GM18520 (cell line): ENCODE data around the gene SCARF1.

Source experiments
- ATAC-seq: cut with Tn5 transposase; IDR thresholded peaks from one replicate; pipeline ENCODE4 v1.9.1; 2021; ENCODE audit not compliant: unreplicated experiment

Gene SCARF1

DNA sequence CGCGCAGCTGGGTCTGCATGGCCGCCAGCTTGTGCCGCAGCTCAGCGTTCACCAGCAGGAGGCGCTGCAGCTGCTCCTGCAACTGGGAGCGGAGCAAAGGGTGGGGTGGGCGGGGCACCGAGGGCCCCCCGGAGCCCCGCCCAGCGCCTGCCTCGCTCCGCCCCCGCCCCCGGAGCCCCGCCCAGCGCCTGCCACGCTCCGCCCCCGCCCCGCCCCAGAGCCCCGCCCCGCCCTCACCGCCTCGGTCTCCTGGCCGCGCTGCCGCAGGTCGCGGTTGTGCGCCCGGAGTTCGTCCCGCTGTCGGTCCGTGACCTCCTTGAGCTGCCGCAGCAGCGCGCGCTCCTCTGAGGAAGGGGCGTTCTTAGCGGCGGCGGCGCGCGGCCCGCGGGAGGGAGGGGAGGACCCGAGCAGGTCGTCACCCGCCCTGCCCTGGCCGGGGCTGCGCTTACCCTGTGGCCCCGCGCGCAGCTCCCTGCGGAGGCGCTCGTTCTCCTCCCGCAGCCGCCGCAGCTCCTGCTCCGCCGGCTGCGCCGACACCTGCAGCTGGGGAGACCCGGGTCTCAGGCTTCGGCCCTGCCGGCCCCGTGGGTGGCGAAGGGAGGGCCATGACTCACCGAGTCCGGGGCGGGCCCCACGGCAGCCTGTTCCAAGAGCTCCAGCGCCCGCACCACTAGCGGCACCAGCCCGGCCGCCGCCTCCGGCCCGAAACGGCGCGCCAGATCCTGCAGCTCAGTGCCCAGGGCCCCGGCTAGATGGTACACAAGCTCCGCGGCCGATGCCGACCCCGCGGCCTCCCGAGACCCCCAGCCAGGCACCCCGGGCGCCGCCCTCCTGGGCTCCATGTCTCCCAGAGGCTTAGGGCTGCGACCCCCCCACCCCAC lies 3.7 kb upstream of the SCARF1 start:
- ATAC-seq, result peak; percentile 51

DNA sequence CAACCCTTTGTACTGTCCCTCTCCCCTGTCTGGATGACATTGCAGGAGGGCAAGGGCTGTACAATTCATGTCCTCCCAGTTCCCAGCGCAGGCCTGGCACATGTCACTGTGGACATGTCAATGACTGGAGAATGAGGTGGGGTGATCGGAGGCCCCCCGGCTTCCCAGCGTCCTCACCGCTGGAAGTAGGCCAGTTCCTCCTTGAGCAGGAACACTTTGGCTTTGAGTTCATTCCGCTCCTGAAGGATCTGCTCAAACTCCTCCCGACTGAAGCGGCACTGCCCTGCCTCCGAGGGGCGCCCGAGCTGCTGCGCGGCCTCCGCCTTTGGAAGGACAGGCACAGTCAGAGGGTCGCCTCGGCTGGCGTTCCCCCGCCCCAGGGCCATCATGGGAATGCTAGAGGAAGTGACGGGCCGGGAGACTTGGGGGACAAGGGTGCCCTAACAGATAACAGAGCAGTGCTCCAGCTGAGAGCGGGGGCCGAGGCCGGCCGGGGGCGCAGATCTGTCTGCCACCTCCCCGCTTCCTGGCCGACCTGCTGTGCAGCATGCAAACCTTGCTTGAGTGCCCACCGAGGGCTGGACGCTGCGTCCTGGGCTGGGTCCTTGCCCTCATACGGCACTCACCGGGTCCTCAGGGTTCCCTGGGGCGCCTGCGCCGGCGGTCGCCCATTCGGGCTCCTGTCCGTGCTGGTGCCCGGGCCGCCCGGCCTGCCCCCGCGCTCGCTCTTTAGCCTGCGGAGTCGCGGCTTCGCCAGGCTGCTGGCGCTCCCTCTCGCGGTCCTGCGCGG lies 2.8 kb upstream of the SCARF1 start:
- ATAC-seq, result peak; percentile 19

DNA sequence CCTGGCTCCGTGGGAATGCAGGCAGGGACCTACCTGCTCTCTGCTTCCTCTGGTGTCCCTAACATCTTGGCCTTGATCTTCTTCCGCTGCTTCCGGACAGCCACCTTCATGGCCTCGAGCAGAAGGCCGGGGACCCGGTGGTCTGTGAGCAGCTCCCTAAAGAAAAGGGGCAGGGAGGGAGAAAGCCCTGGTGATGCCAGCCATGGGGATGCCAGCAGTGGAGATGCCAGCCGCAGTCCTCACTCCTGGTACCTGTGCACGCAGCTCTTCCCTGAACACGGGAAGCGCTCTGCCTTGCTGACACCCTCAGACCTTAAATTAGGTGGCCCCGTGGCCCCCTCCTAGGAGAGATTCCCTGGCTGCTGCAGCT lies 2.3 kb upstream of the SCARF1 start:
- ATAC-seq, result no peak

DNA sequence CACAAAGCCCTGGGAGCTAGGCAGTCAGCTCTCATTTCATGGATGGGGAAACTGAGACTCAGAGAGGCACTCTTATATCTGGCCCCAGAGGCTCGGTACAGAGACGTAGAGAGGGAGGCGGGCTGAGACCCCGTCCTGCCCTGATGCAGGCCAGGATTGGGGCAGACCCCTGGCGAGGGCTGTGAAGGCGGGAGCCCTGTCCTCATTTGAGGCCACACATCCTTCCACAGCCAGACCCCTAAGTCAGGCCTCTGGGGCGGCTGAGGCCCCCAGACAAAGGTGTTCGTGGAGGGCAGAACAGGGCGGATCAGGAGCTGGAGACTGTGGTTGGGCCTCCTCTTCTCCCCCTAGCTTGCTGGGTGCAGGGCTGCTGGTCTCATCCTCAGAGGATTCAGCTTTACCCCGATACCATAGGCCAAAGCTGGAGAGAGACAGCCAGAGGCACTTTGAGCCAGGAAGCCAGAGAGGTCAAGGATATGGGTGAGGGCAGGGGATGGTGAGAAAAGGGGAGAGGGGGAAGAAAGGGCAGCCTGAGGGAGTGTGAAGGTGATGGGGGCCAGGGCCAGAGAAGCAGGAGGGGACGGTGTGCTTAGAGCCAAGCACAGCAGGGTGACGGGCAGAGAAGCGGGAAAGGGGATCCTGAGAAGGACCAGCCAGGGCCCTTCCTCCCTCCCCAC lies 805 bp upstream of the SCARF1 start:
- ATAC-seq, result no peak

GRCh38 chr17:1644493-1645206 lies 882 bp downstream of the SCARF1 start:
- no peak for ATAC-seq

- no peak for ATAC-seq
These were observed 1.5 kb downstream of the SCARF1 start for GRCh38 chr17:1643999-1644492.

DNA sequence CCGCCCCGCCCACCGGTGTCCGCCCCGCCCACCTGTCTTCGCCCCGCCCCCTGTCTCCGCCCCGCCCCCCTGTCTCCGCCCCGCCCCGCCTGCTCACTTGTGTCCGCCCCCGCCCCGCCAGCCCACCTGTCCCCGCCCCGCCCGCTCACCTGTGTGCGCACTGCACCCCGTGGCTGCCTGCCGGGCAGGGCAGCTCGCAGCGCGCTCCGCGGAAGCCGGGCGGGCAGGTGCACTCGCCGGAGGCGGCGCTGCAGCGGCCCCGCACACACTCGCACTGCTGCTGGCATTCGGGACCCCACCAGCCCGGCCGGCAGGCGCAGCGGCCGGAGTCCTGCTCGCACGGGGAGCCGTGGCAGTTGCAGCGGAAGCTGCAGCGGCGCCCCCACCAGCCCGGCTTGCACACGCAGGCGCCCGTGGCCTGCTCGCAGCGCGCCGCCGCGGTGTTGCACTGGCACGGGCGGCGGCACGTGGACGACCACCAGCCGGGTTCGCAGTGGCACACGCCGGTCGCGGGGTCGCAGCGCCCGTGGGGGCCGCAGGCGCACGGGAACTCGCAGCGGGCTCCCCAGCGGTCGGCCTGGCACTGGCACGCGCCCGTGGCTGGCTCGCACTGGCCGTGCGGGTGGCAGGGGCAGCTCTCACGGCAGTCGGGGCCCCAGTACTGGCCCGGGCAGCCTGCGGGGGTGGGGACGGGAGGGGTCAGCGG lies 2.1 kb downstream of the SCARF1 start:
- no peak for ATAC-seq

- no peak for ATAC-seq
These were observed 4.5 kb downstream of the SCARF1 start for GRCh38 chr17:1641065-1641403.

DNA sequence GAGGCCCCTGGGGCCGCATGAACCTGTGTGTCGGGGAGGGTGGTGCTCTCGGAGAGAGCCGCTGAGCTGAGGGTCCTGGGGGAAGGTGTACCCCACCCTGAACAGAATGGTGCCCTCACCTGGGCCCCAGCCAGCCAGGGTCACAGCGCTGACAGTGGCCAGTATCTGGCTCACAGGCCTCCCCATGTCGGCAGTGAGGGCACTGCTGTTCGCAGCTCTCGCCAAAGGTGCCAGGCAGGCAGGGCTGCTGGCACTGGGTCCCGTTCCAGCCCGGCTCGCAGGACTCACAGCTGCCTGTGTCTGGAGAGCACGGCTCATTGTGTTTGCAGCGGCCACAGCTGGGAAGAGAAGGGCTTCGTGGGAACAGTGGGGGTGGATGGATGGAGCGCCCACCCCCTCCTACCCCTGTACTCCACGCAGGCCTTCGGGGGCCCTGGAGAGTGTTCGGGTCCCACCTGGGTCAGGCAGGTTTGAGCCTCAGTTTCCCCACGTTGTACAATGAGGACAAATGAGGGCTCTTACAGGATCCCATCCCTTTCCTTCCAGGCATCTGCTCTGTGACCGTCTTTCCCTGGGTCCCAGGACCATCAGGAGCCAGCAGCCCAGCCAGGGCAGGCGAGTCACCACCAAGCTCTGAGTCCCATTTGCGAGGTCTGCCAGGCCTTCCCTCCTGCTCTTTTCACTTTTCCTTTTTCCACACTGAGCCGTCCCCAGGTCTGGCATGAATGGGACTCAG lies 5.0 kb downstream of the SCARF1 start:
- no peak for ATAC-seq

- no peak for ATAC-seq
These were observed 5.9 kb downstream of the SCARF1 start for GRCh38 chr17:1639549-1640180.

GRCh38 chr17:1638624-1639300 lies 6.8 kb downstream of the SCARF1 start:
- ATAC-seq, result no peak

DNA sequence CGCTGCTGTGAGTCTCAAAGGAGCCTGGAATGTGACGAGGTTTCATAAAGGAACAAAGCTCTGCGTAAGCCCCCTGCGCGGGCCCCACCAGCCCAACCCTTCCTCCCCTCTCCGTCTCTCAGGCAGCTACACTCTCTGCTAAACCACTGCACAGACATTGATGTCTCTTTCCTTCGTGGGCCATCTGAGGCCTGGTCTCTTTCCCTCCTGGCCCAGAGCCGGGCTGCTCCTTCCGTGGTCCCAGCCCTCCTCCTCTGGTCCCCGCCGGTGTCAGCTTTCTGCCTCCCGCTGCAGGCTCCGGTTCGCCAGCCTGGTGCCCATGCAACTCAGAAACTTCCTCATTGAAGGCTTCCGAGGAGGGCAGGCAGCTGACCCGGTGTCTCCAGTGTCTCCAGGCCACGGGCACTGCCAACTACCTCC lies 7.4 kb downstream of the SCARF1 start:
- no peak for ATAC-seq

DNA sequence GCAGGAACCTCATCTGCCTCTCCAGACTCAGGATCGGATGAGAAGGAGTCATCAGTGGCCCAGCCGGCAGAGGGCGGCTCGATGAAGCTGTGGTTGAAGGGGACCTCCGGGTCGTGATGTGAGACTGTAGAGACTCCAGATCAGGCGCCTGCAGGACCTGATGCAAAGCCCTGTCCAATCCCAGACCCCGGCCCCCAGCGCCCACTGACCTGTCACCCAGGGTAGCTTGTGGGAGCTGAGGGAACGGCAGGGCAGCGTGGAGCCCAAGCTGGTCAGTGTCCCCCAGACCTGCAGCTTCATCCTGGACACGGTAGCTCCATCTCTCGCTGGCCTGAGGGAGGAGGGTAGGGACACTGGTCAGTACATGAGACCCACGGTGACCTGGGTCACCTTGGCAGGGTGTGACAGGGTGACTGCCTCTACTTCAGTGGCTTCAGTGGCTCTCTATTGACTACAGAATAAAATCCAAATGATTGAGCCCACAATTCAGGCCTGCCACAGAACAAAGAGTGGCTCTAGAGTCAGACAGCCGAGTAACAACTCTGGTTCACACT lies 8.7 kb downstream of the SCARF1 start:
- ATAC-seq, result no peak

DNA sequence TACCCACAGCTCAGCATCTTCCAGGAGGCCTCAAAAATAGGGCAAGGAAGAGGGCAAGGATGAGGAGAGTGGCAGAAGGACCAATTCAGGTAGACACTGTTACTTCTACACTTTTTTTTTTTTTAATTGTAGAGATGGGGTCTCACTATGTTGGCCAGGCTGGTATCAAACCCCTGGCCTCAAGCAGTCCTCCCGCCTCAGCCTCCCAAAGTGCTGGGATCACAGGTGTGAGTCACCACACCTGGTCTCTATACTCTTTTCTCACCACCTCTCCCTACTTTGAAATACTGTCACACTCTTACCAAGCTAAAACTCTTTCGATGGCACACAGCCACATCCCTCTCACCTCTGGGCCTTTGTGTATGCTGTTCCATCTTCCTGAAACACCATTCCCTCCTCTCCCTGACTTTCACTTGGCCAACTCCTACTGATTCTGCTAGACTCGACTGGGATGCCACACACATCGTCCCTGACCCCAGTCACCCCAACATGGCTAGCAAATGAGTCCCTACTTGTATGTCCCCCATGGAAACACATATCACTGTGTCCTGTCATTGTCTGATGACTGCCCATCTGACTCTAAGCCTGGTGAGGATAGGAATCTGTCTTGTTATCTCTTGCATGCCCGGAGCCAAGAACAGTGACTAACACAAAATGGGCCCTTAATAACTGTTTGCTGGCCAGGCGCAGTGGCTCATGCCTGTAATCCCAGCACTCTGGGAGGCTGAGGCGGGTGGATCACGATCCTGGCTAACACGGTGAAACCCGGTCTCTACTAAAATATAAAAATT lies 9.7 kb downstream of the SCARF1 start:
- ATAC-seq, result no peak

DNA sequence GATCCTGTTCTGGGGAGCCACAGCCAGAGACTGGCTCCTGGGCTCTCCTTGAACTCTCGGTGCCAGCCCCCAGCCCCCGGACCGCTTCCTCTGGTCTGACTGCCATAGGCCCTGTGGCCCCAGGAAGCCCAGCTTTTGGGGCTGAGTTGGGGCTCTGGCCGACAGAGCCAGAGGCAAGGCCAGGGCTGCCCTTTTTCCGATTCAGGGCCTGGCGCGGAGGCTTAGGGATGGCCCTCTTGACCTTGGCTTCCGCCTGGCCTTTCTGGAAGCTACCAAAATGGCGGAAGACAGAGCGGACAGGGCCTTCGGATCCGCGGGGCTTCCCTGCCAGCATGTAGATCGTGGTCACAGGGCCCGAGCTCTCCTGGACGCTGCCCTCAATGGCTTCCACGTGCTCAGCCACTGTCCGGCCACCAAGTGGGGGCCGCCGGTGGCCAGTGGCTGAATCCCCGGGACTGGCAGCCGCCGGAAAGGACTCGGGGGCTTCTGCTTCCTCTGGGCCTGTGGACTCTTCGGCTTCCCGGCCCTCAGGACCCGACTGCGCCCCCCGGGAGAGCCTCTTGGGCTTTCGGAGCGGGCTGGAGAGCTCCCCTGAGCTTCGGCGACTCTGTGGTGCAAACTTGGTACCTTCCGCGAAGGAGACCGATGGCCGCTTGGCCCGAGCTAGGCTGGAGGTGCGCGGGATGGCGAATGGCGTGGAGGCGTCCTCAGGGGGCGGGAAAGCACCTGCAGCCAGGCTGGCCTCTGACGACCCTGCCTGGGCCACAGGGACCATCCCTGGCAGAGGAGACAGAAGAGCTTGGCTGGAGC lies 10.5 kb downstream of the SCARF1 start:
- no peak for ATAC-seq

DNA sequence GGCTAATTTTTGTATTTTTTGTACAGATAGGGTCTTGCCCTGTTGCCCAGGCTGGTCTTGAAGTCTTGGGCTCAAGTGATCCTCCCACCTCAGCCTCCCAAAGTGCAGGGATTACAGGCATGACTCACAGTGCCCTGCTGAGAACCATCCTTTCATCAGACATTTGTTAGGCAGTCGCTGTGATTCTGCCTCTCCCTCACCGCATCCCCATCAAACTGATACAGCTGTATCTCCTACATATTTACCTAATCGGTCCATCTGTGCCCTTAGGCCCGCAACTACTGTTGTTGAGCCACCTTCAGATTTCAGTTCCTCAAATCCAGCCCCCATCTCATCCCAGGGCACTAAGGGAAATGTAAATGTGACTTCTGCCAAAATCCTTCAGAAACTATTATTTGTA lies 14.9 kb downstream of the SCARF1 start:
- no peak for ATAC-seq
